ENCODE measurements around the gene MCM3AP. TPM values are rescaled to one million over a fixed set of nuclear protein-coding genes. Genes with fewer than 3 reads are reported as not detected.

Gene MCM3AP
- 65.0 and 96.2 TPM in 2 replicates for total RNA-seq

GRCh38 chr21:46285206-46285661 lies at the start of gene MCM3AP:
MCM3AP (minus strand) TSS chr21:46285611; CDS start chr21:46285286, 325 bp downstream.

GRCh38 chr21:46323710-46324389 lies 38.4 kb upstream of the MCM3AP start, which contains the start of the genes C21orf58 and PCNT:
C21orf58 (minus strand) TSS chr21:46323870; CDS start chr21:46322738, 1,132 bp downstream.
PCNT (plus strand) TSS chr21:46324156; CDS start chr21:46324229, 73 bp downstream.

GRCh38 chr21:46285761-46286647 lies 593 bp upstream of the MCM3AP start, which contains the start of gene YBEY:
YBEY (plus strand) TSS chr21:46286342; CDS start chr21:46286914, 572 bp downstream.

GRCh38 chr21:46228345-46229051 lies 56.9 kb downstream of the MCM3AP start, which contains the start of gene LSS:
LSS (minus strand) TSS chr21:46228774; CDS start chr21:46228745, 29 bp downstream.

Other genes with a start within 250 kb of the MCM3AP start
- 39.7 and 92.9 TPM in 2 replicates for gene COL6A2, start 187.5 kb downstream of the MCM3AP start, total RNA-seq
- not detected in 2 replicates for gene FTCD, start 130.0 kb downstream of the MCM3AP start, total RNA-seq
- 4.7 and 6.3 TPM in 2 replicates for gene SPATC1L, start 101.2 kb downstream of the MCM3AP start, total RNA-seq
- 28.6 and 37.9 TPM in 2 replicates for gene LSS, start 56.8 kb downstream of the MCM3AP start, total RNA-seq
- gene YBEY, start 731 bp upstream of the MCM3AP start, total RNA-seq: 9.1 and 18.0 TPM in 2 replicates
- gene C21orf58, start 38.3 kb upstream of the MCM3AP start, total RNA-seq: 0.77 and 0.87 TPM in 2 replicates
- 13.9 and 15.7 TPM in 2 replicates for gene PCNT, start 38.5 kb upstream of the MCM3AP start, total RNA-seq
- 26.1 and 29.4 TPM in 2 replicates for gene DIP2A, start 173.3 kb upstream of the MCM3AP start, total RNA-seq

Data from dermis lymphatic vessel endothelial cell (primary cell).